Spleen (tissue), 7 donors: Measurements from ENCODE around the gene MMP1.

ENCODE experiments used
- CTCF ChIP-seq, 11 experiments: fragments of 200-600 bp in 7 of 11; fragments of 450-650 bp in 4 of 11; sonication (generic) in 4 of 11; IDR thresholded peaks in 8 of 11; conservative IDR thresholded peaks in 3 of 11; 1 replicate in 7 of 11; 2 replicates in 4 of 11; pipeline versions ENCODE4 v1.4.0 to v1.8.0; 2016 to 2021; ENCODE audit warnings: antibody characterized with exemption in 11 of 11, inconsistent platforms in 4 of 11, mild to moderate bottlenecking in 1 of 11
- POLR2AphosphoS5 ChIP-seq, 3 donors: sonication (generic); formaldehyde crosslinking; IDR thresholded peaks; one replicate each; pipeline ENCODE4 v1.5.1; 2017; ENCODE audit warnings: antibody characterized with exemption in 3 of 3
- donor health status: DM: no; HTN: no; CAD: no; lungs with moderate emphysema.
- donor health status: DM: no; HTN: no; CAD: no.
- donor health status: DM: no; HTN: no; CAD: no.

- TF ChIP-seq CTCF (IDR thresholded peaks at IDR 0.05 in 8 of 11, conservative IDR thresholded peaks at IDR 0.05 in 3 of 11) (no peak), POLR2AphosphoS5 (IDR thresholded peaks at IDR 0.05) (no peak)
Measured at GRCh38 chr11:102783016-102783415, 14.9 kb downstream of the MMP1 start.
